Effector memory CD8-positive, alpha-beta T cell (primary cell): ENCODE measurements around the gene COG8.

Experiments used
- ATAC-seq: fragments of 150-1000 bp; cut with Tn5 transposase; replicated peaks from 2 replicates; pipeline ENCODE4 v1.10.0; 2021; ENCODE audit warnings: mild to moderate bottlenecking, moderate library complexity
- DNase-seq, 3 experiments: peaks; one replicate each; pipeline ENCODE4 v3.0.0; 2021
- H3K27ac Mint-ChIP-seq, 2 donors: one replicate each; pipeline ENCODE4 v1.8.0; 2022; ENCODE audit warnings: mild to moderate bottlenecking in 2 of 2, mixed read lengths in 2 of 2, moderate library complexity in 2 of 2
- H3K27me3 Mint-ChIP-seq, 2 donors: one replicate each; pipeline ENCODE4 v1.8.0; 2022; ENCODE audit warnings: mixed read lengths in 2 of 2
- H3K36me3 Mint-ChIP-seq: one replicate; pipeline ENCODE4 v1.8.0; 2022; ENCODE audit warnings: mild to moderate bottlenecking, moderate library complexity, mixed read lengths; ENCODE audit not compliant: insufficient read depth
- H3K4me1 Mint-ChIP-seq, 2 donors: one replicate each; pipeline ENCODE4 v1.8.0; 2022; ENCODE audit warnings: low read depth in 2 of 2, mixed read lengths in 2 of 2
- H3K4me3 Mint-ChIP-seq, 2 donors: one replicate each; pipeline ENCODE4 v1.8.0; 2022; ENCODE audit warnings: mild to moderate bottlenecking in 2 of 2, mixed read lengths in 2 of 2, moderate library complexity in 2 of 2
- H3K9me3 Mint-ChIP-seq, 2 donors: one replicate each; pipeline ENCODE4 v1.8.0; 2022; ENCODE audit warnings: mixed read lengths in 2 of 2

COG8 gene

DNA sequence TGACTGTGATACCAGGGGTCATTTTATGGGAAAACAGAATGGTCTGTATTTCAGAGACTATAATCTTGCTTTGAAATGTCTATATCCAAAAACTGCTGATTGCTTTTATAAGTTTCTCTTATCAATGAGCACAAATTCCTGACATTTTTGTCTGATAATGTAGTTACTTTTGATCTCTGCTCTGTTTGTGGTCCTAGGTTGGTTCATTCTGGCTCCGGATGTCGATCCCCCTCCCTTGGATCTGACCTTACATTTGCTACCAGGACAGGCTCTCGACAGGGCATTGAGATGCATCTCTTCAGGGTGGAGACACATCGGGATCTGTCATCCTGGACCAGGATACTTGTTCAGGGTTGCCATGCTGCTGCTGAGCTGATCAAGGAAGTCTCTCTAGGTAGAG lies 55.5 kb downstream of the COG8 start:
- Mint-ChIP-seq H3K4me1 (no peaks in the 10 kb centered on the region), H3K27ac (peak overlapping the region in 1 of 2 donors; percentile 56), H3K4me3 (no peak overlapping the region), H3K9me3 (no peaks in the 10 kb centered on the region), H3K36me3 (peaks cover 19% of the 10 kb centered on the region), H3K27me3 (no peaks in the 10 kb centered on the region)
- ATAC-seq (no peak), DNase-seq (no peak)

DNA sequence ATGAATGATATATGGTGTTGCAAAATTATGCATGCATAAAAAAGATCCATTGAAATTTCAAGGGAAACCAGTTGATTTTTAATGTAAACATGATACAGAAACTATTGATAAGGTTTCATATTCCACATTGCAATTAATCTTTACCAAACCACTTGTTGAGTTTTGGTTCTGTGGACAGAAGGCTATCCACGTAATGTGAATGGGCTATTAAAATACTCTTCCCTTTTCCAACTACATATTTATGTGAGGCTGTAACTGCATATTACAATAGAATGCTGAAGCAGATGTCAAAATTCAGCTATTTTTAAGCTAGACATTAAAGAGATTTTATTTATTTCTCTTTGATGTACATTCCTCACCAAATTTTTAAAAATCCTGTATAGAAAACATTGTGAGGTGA lies 62.0 kb downstream of the COG8 start:
- H3K9me3 Mint-ChIP-seq = no peaks in the 10 kb centered on the region
- H3K4me1 Mint-ChIP-seq = peaks cover 0 to 3% of the 10 kb centered on the region in 2 donors
- no peaks in the 10 kb centered on the region for H3K27me3 Mint-ChIP-seq
- H3K36me3 Mint-ChIP-seq = peaks cover 9% of the 10 kb centered on the region
- peak overlapping the region in 1 of 2 donors; percentile 77 for H3K27ac Mint-ChIP-seq
- no peak for ATAC-seq
- DNase-seq = no peak
- no peak overlapping the region for H3K4me3 Mint-ChIP-seq
